Suprapubic skin (tissue), 4 donors: Measurements from ENCODE around the gene ARID3A. TPM values are rescaled to one million over a fixed set of nuclear protein-coding genes. Genes with fewer than 3 reads are reported as not detected.

Source experiments
- DNase-seq, 2 donors: peaks; one replicate each; pipeline ENCODE4 v3.0.0-alpha.2; 2019; ENCODE audit warnings: low spot score in 2 of 2
- H3K27ac ChIP-seq: fragments of 200-600 bp; sonication (generic); one replicate; pipeline ENCODE4 v1.5.1; 2019
- H3K27me3 ChIP-seq: fragments of 200-600 bp; sonication (generic); one replicate; pipeline ENCODE4 v1.5.1; 2019
- H3K36me3 ChIP-seq: fragments of 200-600 bp; sonication (generic); one replicate; pipeline ENCODE4 v1.5.1; 2019
- H3K4me1 ChIP-seq: fragments of 200-600 bp; sonication (generic); one replicate; pipeline ENCODE4 v1.5.1; 2019
- H3K4me3 ChIP-seq: fragments of 200-600 bp; sonication (generic); one replicate; pipeline ENCODE4 v1.5.1; 2019; ENCODE audit warnings: mild to moderate bottlenecking
- H3K9me3 ChIP-seq: fragments of 200-600 bp; sonication (generic); one replicate; pipeline ENCODE4 v1.5.1; 2019
- EP300 ChIP-seq: sonication (generic); formaldehyde crosslinking; IDR thresholded peaks from one replicate; pipeline ENCODE4 v1.6.1; 2017; ENCODE audit warnings: antibody characterized with exemption
- POLR2A ChIP-seq, 2 donors: fragments of 450-650 bp; IDR thresholded peaks; one replicate each; pipeline ENCODE4 v1.6.1; 2017; ENCODE audit warnings: antibody characterized with exemption in 2 of 2, mild to moderate bottlenecking in 2 of 2, moderate library complexity in 2 of 2
- POLR2AphosphoS5 ChIP-seq, 3 donors: sonication (generic); formaldehyde crosslinking; IDR thresholded peaks; one replicate each; pipeline ENCODE4 v1.6.1; 2017; ENCODE audit warnings: antibody characterized with exemption in 3 of 3
- WGBS: methylation state at CpG from one replicate; pipeline ENCODE4 v1.1.5; 2018; 5-methylcytosine and 5-hydroxymethylcytosine counted together
- total RNA-seq, 4 donors: library from RNA; depleted of rRNA; stranded (reverse); fragments of >200 nt; gene quantifications; one replicate each; pipeline ENCODE4 v1.1.0, GENCODE V29; 2016
- TF ChIP-seq, protein P1 (sequence below), 2 donors: fragments of 200-600 bp in 1 of 2; fragments of 450-650 bp in 1 of 2; sonication (generic) in 1 of 2; IDR thresholded peaks; one replicate each; pipeline ENCODE4 v1.5.1; 2016 to 2019; ENCODE audit warnings: antibody characterized with exemption in 2 of 2, mild to moderate bottlenecking in 1 of 2, moderate library complexity in 1 of 2

ARID3A gene
- total RNA-seq, 4 donors from 2014 or later = 4.7 to 7.5 (median 6.1) TPM

DNA sequence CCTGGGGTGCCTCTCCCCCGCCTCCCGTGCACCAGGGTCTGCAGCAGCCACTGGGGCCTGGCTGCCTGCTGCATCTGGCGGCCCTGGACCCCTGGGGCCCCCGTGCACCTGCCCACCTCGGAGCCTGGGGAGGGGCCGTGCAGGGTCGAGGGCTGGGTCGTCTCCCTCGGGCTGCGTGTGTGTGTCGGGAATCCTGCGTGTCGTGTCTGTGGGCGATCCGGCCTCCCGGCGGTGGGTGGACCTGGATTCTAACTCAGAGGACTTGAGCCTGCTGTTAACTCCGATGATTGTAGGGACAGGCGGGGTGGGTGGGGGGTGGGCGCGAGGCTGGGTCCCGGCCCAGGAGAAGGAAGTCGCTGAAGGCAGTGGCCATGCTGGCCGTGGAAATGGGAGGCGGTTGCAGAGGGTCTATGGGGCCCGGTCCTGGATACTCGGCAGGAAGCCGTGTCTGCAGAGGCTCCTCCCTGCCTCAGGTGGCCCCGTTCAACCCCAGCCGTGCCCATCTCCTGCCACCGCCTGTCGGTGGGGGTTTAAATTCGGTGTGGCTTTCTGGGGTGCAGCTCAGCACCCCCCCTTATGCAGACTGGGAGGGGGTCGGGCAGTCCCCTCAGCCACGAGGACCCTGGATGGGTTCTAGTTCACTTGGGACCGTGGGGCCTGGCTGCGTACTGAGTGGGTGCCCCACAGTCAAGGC lies 48.9 kb downstream of the ARID3A start:
- Histone ChIP-seq H3K4me3 (no peak overlapping the region), H3K4me1 (peaks cover 4% of the 10 kb centered on the region), H3K27ac (no peak overlapping the region), H3K36me3 (peaks cover 21% of the 10 kb centered on the region), H3K27me3 (no peaks in the 10 kb centered on the region), H3K9me3 (no peaks in the 10 kb centered on the region)
- DNase-seq = no peak
- WGBS = 85% methylated on average over 18 of the region's 37 CpGs
- TF ChIP-seq POLR2AphosphoS5 (IDR thresholded peaks at IDR 0.05) (no peak), POLR2A (IDR thresholded peaks at IDR 0.05) (no peak)

DNA sequence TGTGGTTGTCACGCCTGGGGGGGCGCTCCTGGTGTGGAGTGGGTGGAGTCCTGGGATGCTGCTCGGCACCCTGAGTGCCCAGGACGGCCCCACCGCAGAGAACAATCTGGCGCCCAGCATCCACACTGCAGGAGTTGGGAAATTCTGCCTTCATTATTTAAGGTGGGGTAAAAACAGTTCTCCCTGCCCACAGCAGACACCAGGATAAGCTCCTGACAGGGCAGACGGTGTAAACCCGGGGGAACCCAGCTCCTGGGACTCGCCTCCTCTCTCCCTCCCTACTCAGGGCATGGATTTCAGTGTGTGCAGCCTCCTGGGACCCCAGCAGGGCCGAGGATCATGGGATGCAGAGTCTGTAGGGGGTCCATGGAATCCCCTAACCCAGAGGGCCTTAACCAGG lies 50.6 kb downstream of the ARID3A start:
- no peaks in the 10 kb centered on the region for H3K27me3 ChIP-seq
- no peaks in the 10 kb centered on the region for H3K9me3 ChIP-seq
- H3K27ac ChIP-seq = no peak overlapping the region
- no peak for DNase-seq
- 70% methylated on average over 2 of the region's 10 CpGs for whole genome bisulfite sequencing
- no peak overlapping the region for H3K4me3 ChIP-seq
- H3K4me1 ChIP-seq = peaks cover 10% of the 10 kb centered on the region
- TF ChIP-seq, protein P1, sequence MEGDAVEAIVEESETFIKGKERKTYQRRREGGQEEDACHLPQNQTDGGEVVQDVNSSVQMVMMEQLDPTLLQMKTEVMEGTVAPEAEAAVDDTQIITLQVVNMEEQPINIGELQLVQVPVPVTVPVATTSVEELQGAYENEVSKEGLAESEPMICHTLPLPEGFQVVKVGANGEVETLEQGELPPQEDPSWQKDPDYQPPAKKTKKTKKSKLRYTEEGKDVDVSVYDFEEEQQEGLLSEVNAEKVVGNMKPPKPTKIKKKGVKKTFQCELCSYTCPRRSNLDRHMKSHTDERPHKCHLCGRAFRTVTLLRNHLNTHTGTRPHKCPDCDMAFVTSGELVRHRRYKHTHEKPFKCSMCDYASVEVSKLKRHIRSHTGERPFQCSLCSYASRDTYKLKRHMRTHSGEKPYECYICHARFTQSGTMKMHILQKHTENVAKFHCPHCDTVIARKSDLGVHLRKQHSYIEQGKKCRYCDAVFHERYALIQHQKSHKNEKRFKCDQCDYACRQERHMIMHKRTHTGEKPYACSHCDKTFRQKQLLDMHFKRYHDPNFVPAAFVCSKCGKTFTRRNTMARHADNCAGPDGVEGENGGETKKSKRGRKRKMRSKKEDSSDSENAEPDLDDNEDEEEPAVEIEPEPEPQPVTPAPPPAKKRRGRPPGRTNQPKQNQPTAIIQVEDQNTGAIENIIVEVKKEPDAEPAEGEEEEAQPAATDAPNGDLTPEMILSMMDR (IDR thresholded peaks at IDR 0.05) = no peak
- TF ChIP-seq POLR2AphosphoS5 (IDR thresholded peaks at IDR 0.05) (no peak), EP300 (no peak), POLR2A (IDR thresholded peaks at IDR 0.05) (no peak)
- peaks cover 9% of the 10 kb centered on the region for H3K36me3 ChIP-seq

- TF ChIP-seq, protein P1 (IDR thresholded peaks at IDR 0.05) = no peak
- no peak for TF ChIP-seq POLR2A (IDR thresholded peaks at IDR 0.05)
- TF ChIP-seq EP300 = no peak
- TF ChIP-seq POLR2AphosphoS5 (IDR thresholded peaks at IDR 0.05) = no peak
- WGBS = 80% methylated on average over 23 of the region's 24 CpGs
- no peak overlapping the region for H3K4me3 ChIP-seq
Measured at GRCh38 chr19:977058-977464, 51.2 kb downstream of the ARID3A start.

DNA sequence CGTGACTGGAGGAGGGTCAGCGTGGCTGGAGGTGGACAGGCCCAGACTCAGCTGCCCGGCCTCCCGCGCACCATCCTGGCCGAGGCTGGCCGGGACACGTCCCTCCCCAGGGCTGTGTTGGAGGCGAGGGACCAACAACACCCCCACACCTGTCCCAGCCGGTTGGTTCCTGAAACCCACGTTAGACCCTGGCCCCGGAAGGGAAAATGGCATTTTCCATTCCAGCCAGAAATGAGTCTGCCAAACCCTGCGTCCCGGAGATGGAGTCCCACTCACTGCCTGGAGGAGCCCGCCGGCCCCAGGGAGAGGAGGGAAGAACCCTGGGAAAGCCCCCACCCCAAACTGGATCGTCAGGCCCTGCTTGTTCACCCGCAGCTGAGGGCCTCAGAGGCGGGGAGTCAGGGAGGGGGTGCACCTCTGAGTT lies 53.5 kb downstream of the ARID3A start:
- no peak overlapping the region for H3K27ac ChIP-seq
- no peak for TF ChIP-seq EP300
- TF ChIP-seq POLR2AphosphoS5 (IDR thresholded peaks at IDR 0.05) = no peak
- TF ChIP-seq POLR2A (IDR thresholded peaks at IDR 0.05) = no peak
- TF ChIP-seq, protein P1 (IDR thresholded peaks at IDR 0.05) = no peak
- no peak for DNase-seq
- H3K27me3 ChIP-seq = no peaks in the 10 kb centered on the region
- no peaks in the 10 kb centered on the region for H3K9me3 ChIP-seq
- H3K36me3 ChIP-seq = no peaks in the 10 kb centered on the region
- H3K4me1 ChIP-seq = peaks cover 27% of the 10 kb centered on the region
- WGBS = 47% methylated on average over 12 of the region's 19 CpGs
- H3K4me3 ChIP-seq = no peak overlapping the region

More at GRCh38 chr19:977058-977464, 51.2 kb downstream of the ARID3A start:
- no peak for DNase-seq
- H3K4me1 ChIP-seq = peaks cover 10% of the 10 kb centered on the region
- no peaks in the 10 kb centered on the region for H3K27me3 ChIP-seq
- no peak overlapping the region for H3K27ac ChIP-seq
- H3K9me3 ChIP-seq = no peaks in the 10 kb centered on the region
- peaks cover 3% of the 10 kb centered on the region for H3K36me3 ChIP-seq

DNA sequence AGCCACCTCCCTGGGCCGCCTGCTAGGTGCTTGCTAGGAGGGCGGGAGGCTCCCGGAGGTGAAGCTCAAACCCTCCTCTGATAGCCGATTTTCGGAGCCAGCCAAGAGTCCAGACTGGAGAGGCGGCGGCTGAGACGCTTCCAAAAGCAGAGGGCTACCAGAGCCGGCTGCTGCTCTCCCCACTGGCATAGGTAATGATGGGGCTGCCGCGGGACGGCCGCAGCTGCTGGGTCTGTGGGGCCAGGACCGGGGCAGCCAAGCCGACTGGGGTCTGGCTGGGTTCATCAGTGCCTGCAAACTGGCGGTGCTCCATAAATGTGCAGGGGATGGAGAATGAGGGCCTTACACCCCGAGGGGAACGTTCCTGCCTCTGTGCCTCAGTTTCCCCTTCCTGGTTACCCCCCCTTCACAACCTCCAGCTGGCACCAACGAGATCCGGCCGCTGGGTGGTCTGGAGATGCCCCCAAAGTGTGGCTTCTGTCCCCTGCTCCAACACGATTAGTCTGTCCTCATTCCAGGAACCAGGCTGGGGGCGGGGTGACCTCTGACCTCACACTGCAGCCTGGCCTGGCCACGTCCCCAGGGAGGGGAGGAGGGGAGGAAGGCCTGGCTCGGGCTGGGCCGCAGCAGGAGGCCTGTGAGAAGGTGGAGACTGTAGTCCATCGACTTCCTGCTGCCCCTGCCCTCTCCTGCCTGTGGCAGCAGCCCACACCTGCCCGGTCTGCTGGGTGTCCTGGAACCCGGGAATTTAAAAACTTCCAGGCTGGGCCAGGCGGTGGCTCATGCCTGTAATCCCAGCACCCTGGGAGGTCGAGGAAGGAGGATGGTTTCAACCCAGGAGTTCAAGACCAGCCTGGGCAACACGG lies 54.5 kb downstream of the ARID3A start:
- WGBS = 68% methylated on average over 4 of the region's 32 CpGs

More for the DNA sequence above, 54.5 kb downstream of the ARID3A start:
- Histone ChIP-seq H3K9me3 (no peaks in the 10 kb centered on the region), H3K4me1 (peaks cover 36% of the 10 kb centered on the region), H3K4me3 (no peak overlapping the region), H3K27ac (no peak overlapping the region), H3K36me3 (no peaks in the 10 kb centered on the region), H3K27me3 (no peaks in the 10 kb centered on the region)
- no peak for TF ChIP-seq POLR2A (IDR thresholded peaks at IDR 0.05)
- TF ChIP-seq POLR2AphosphoS5 (IDR thresholded peaks at IDR 0.05) = no peak
- TF ChIP-seq, protein P1 (IDR thresholded peaks at IDR 0.05) = no peak
- no peak for TF ChIP-seq EP300
- no peak for DNase-seq
